K562 (cell line): ENCODE data around the gene ZDHHC5. TPM values are rescaled to one million over a fixed set of nuclear protein-coding genes. Genes with fewer than 3 reads are reported as not detected.

Source experiments
- WHSC1 ChIP-seq: IDR thresholded peaks from one replicate; pipeline ENCODE4 v1.6.1; 2012; ENCODE audit warnings: low read length, control low read depth, inconsistent platforms
- ZNF77 ChIP-seq: fragments of 250-450 bp; sonication (Bioruptor Pico); IDR thresholded peaks from 2 replicates; pipeline ENCODE4 v1.5.0; 2020
- polyA plus RNA-seq, 8 experiments: library from polyadenylated mRNA; depleted of rRNA in 4 of 8; stranded (reverse) in 5 of 8; unstranded in 3 of 8; fragments of >200 nt; fragmentation: Nextera tagmentation in 2 of 8; fragmentation: Illumina TruSeq in 1 of 8; extraction: Ambion mirVana in 2 of 8; extraction: Trizol in 1 of 8; gene quantifications; 2 replicates each; pipeline versions ENCODE4 v1.2.1 to v1.2.3, GENCODE V29; 2011 to 2014; ENCODE audit warnings: inconsistent platforms in 1 of 8, missing spikeins in 1 of 8
- total RNA-seq, 7 experiments: library from RNA; depleted of rRNA in 6 of 7; stranded (reverse); fragments of >200 nt in 6 of 7; fragmentation: Illumina TruSeq in 2 of 7; extraction: Trizol in 2 of 7; gene quantifications; 2 replicates each; pipeline versions ENCODE4 v1.2.1 to v1.2.3, GENCODE V29; 2011 to 2021; ENCODE audit warnings: low replicate concordance in 1 of 7
- TF ChIP-seq, protein P1 (sequence below): fragments of 450-650 bp; IDR thresholded peaks from 2 replicates; pipeline ENCODE4 v1.6.1; 2016; ENCODE audit warnings: mild to moderate bottlenecking, moderate library complexity
- TF ChIP-seq, protein P2 (sequence below): fragments of 250-450 bp; sonication (Bioruptor Pico); IDR thresholded peaks from 2 replicates; pipeline ENCODE4 v1.5.0; 2020; ENCODE audit warnings: mild to moderate bottlenecking, borderline replicate concordance
- TF ChIP-seq, protein P3 (sequence below): sonication (generic); formaldehyde crosslinking; IDR thresholded peaks from 2 replicates; pipeline ENCODE4 v1.8.0; 2023; ENCODE audit warnings: missing genetic modification reagents, mild to moderate bottlenecking, borderline replicate concordance

ZDHHC5 gene
- total and polyA plus RNA-seq, 9 of the 15 experiments (the other 6 are each of a cell fraction or from before 2014, with no cell fraction given), result 3.8 to 64.2 (median 35.9) TPM

- TF ChIP-seq, protein P1, sequence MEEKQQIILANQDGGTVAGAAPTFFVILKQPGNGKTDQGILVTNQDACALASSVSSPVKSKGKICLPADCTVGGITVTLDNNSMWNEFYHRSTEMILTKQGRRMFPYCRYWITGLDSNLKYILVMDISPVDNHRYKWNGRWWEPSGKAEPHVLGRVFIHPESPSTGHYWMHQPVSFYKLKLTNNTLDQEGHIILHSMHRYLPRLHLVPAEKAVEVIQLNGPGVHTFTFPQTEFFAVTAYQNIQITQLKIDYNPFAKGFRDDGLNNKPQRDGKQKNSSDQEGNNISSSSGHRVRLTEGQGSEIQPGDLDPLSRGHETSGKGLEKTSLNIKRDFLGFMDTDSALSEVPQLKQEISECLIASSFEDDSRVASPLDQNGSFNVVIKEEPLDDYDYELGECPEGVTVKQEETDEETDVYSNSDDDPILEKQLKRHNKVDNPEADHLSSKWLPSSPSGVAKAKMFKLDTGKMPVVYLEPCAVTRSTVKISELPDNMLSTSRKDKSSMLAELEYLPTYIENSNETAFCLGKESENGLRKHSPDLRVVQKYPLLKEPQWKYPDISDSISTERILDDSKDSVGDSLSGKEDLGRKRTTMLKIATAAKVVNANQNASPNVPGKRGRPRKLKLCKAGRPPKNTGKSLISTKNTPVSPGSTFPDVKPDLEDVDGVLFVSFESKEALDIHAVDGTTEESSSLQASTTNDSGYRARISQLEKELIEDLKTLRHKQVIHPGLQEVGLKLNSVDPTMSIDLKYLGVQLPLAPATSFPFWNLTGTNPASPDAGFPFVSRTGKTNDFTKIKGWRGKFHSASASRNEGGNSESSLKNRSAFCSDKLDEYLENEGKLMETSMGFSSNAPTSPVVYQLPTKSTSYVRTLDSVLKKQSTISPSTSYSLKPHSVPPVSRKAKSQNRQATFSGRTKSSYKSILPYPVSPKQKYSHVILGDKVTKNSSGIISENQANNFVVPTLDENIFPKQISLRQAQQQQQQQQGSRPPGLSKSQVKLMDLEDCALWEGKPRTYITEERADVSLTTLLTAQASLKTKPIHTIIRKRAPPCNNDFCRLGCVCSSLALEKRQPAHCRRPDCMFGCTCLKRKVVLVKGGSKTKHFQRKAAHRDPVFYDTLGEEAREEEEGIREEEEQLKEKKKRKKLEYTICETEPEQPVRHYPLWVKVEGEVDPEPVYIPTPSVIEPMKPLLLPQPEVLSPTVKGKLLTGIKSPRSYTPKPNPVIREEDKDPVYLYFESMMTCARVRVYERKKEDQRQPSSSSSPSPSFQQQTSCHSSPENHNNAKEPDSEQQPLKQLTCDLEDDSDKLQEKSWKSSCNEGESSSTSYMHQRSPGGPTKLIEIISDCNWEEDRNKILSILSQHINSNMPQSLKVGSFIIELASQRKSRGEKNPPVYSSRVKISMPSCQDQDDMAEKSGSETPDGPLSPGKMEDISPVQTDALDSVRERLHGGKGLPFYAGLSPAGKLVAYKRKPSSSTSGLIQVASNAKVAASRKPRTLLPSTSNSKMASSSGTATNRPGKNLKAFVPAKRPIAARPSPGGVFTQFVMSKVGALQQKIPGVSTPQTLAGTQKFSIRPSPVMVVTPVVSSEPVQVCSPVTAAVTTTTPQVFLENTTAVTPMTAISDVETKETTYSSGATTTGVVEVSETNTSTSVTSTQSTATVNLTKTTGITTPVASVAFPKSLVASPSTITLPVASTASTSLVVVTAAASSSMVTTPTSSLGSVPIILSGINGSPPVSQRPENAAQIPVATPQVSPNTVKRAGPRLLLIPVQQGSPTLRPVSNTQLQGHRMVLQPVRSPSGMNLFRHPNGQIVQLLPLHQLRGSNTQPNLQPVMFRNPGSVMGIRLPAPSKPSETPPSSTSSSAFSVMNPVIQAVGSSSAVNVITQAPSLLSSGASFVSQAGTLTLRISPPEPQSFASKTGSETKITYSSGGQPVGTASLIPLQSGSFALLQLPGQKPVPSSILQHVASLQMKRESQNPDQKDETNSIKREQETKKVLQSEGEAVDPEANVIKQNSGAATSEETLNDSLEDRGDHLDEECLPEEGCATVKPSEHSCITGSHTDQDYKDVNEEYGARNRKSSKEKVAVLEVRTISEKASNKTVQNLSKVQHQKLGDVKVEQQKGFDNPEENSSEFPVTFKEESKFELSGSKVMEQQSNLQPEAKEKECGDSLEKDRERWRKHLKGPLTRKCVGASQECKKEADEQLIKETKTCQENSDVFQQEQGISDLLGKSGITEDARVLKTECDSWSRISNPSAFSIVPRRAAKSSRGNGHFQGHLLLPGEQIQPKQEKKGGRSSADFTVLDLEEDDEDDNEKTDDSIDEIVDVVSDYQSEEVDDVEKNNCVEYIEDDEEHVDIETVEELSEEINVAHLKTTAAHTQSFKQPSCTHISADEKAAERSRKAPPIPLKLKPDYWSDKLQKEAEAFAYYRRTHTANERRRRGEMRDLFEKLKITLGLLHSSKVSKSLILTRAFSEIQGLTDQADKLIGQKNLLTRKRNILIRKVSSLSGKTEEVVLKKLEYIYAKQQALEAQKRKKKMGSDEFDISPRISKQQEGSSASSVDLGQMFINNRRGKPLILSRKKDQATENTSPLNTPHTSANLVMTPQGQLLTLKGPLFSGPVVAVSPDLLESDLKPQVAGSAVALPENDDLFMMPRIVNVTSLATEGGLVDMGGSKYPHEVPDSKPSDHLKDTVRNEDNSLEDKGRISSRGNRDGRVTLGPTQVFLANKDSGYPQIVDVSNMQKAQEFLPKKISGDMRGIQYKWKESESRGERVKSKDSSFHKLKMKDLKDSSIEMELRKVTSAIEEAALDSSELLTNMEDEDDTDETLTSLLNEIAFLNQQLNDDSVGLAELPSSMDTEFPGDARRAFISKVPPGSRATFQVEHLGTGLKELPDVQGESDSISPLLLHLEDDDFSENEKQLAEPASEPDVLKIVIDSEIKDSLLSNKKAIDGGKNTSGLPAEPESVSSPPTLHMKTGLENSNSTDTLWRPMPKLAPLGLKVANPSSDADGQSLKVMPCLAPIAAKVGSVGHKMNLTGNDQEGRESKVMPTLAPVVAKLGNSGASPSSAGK, result no peak
- TF ChIP-seq, protein P2, sequence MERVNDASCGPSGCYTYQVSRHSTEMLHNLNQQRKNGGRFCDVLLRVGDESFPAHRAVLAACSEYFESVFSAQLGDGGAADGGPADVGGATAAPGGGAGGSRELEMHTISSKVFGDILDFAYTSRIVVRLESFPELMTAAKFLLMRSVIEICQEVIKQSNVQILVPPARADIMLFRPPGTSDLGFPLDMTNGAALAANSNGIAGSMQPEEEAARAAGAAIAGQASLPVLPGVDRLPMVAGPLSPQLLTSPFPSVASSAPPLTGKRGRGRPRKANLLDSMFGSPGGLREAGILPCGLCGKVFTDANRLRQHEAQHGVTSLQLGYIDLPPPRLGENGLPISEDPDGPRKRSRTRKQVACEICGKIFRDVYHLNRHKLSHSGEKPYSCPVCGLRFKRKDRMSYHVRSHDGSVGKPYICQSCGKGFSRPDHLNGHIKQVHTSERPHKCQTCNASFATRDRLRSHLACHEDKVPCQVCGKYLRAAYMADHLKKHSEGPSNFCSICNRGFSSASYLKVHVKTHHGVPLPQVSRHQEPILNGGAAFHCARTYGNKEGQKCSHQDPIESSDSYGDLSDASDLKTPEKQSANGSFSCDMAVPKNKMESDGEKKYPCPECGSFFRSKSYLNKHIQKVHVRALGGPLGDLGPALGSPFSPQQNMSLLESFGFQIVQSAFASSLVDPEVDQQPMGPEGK (CRISPR knock-in tag), result no peak
- TF ChIP-seq WHSC1 (no peak), ZNF77 (CRISPR knock-in tag) (no peak)
- TF ChIP-seq, protein P3, sequence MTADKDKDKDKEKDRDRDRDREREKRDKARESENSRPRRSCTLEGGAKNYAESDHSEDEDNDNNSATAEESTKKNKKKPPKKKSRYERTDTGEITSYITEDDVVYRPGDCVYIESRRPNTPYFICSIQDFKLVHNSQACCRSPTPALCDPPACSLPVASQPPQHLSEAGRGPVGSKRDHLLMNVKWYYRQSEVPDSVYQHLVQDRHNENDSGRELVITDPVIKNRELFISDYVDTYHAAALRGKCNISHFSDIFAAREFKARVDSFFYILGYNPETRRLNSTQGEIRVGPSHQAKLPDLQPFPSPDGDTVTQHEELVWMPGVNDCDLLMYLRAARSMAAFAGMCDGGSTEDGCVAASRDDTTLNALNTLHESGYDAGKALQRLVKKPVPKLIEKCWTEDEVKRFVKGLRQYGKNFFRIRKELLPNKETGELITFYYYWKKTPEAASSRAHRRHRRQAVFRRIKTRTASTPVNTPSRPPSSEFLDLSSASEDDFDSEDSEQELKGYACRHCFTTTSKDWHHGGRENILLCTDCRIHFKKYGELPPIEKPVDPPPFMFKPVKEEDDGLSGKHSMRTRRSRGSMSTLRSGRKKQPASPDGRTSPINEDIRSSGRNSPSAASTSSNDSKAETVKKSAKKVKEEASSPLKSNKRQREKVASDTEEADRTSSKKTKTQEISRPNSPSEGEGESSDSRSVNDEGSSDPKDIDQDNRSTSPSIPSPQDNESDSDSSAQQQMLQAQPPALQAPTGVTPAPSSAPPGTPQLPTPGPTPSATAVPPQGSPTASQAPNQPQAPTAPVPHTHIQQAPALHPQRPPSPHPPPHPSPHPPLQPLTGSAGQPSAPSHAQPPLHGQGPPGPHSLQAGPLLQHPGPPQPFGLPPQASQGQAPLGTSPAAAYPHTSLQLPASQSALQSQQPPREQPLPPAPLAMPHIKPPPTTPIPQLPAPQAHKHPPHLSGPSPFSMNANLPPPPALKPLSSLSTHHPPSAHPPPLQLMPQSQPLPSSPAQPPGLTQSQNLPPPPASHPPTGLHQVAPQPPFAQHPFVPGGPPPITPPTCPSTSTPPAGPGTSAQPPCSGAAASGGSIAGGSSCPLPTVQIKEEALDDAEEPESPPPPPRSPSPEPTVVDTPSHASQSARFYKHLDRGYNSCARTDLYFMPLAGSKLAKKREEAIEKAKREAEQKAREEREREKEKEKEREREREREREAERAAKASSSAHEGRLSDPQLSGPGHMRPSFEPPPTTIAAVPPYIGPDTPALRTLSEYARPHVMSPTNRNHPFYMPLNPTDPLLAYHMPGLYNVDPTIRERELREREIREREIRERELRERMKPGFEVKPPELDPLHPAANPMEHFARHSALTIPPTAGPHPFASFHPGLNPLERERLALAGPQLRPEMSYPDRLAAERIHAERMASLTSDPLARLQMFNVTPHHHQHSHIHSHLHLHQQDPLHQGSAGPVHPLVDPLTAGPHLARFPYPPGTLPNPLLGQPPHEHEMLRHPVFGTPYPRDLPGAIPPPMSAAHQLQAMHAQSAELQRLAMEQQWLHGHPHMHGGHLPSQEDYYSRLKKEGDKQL, result 0 out of 2 replicates have a peak, but pooled peaks have one; percentile 58
Observed at GRCh38 chr11:57647960-57648800, 19.7 kb upstream of the ZDHHC5 start (continued).
